GM10266 (cell line): ENCODE data around the gene BPIFA2.
"Not testable (repeated sequence)": the region's sequence is repeated elsewhere in the genome, so short reads cannot be mapped to it uniquely, and the experiment has no call there.

ENCODE experiments used
- DNase-seq: peaks from one replicate; pipeline ENCODE4 v3.0.0; 2012; ENCODE audit errors: extremely low spot score
- TF ChIP-seq, protein P1 (sequence below): IDR thresholded peaks from 2 replicates; pipeline ENCODE4 v1.5.1; 2012; ENCODE audit warnings: mild to moderate bottlenecking, low read depth; ENCODE audit not compliant: control insufficient read depth, insufficient read depth; ENCODE audit errors: missing control alignments

Gene BPIFA2

DNA sequence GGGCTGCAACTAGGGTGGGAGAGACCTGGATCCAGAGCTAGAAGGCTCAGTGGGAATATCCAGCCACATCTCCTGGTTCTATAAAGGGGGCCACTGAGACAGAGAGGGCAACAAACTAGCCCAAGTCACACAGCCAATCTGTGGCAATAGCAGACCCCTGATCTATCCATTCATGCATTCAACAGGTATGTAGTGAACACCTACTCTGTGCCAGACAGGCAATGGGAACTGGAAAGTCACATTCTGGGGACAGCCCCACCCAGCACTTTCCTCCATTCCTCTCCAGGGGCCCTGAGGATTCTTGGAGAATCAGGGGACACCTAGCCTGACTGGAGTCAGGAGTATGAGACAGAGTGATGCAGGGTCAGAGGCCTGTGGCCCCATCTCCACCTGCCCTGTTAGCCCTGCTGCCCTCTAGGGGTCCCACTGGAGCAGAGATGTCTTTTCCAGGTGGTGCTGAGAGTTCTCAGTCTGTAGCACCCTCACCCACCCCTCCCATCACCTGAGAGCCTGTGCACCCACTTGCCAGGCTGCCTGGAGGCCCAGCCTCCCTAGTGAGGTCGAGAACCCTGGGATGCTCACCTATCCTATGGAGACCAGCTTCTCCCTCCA is 13.6 kb downstream of the BPIFA2 start:
- TF ChIP-seq, protein P1, sequence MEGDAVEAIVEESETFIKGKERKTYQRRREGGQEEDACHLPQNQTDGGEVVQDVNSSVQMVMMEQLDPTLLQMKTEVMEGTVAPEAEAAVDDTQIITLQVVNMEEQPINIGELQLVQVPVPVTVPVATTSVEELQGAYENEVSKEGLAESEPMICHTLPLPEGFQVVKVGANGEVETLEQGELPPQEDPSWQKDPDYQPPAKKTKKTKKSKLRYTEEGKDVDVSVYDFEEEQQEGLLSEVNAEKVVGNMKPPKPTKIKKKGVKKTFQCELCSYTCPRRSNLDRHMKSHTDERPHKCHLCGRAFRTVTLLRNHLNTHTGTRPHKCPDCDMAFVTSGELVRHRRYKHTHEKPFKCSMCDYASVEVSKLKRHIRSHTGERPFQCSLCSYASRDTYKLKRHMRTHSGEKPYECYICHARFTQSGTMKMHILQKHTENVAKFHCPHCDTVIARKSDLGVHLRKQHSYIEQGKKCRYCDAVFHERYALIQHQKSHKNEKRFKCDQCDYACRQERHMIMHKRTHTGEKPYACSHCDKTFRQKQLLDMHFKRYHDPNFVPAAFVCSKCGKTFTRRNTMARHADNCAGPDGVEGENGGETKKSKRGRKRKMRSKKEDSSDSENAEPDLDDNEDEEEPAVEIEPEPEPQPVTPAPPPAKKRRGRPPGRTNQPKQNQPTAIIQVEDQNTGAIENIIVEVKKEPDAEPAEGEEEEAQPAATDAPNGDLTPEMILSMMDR: no peak
- DNase-seq: no peak

DNA sequence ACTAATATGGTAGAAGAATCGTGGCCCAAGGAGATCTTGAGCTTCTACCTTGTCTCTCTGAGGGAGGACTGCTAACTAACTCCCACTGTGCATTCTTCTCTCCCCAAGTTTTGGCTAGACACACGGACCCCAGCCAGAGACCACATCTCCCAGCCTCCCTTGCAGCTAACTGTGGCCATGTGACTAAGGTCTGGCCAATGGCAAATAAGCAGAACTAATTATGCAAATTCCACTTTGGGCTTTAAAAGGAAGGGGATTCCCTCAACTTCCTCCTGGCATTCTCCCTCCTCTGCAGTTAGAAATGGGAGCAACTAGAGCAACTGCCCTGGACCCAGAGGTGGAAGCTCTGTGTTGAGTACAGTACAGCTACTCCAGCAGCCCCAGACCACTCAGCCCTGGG is 15.4 kb downstream of the BPIFA2 start:
- TF ChIP-seq, protein P1: no peak
- no peak for DNase-seq

DNA sequence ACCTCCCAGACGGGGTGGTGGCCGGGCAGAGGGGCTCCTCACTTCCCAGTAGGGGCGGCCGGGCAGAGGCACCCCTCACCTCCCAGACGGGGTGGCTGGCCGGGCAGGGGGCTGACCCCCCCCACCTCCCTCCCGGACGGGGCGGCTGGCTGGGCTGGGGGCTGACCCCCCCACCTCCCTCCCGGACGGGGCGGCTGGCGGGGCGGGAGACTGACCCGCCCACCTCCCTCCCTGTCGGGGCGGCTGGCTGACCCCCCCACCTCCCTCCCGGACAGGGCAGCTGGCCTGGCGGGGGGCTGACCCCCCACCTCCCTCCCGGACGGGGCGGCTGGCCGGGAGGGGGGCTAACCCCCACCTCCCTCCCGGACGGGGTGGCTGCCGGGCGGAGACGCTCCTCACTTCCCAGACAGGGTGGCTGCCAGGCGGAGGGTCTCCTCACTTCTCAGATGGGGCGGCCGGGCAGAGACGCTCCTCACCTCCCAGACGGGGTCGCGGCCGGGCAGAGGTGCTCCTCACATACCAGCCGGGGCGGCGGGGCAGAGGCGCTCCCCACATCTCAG is 17.2 kb downstream of the BPIFA2 start:
- not testable (repeated sequence) for DNase-seq

DNA sequence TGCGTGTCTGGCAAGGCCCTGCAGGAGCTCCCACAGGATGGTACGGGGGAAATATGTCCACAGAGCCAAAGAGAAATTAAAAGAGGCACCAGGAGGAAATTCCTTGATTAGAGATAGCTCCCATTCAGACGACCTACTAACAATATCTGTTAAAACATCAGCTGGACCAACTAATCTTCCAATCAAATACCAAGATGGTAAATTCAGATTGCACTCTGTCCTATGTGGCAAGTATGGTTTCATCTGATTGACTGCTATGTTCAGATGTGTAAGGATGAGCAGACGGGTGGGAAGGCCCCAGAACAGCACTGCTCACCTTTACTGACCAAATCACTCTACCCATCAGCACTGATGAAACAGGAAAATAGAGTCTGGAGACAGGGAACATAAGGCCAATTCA is 19.5 kb downstream of the BPIFA2 start:
- TF ChIP-seq, protein P1: no peak
- no peak for DNase-seq

DNA sequence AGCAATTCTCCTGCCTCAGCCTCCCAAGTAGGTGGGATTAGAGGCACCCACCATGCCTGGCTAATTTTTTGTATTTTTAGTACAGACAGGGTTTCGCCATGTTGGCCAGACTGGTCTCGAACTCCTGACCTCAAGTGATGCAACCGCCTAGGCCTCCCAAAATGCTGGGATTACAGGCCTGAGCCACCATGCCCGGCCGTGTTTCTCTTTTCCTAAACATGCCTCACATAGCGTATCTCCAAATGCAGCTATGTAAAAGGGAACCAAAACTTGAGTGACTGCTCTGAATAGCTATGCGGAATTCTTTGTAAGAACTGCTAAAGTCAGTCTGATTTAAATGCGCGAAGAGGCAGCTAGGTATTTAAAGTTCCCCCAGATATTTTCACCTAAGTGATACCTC is 20.5 kb downstream of the BPIFA2 start:
- DNase-seq: no peak
- TF ChIP-seq, protein P1: no peak

DNA sequence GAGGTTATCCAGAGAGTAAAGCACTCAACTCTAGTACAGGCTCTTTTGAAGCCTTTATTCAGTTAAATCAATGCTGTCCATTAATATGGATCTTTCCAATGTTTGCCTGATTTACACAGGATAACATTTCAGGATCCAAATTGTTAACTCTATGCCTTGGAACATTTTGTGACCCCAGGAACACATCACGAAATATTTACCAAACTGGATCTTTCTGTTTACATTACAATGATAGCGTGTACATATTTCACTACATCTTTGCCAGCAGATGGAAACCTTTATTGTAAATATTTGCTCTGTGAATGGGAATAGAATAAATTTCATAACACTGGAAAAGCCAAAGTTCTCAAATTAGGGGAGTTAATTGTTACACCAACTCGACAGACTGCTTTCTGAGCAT is 23.5 kb downstream of the BPIFA2 start:
- DNase-seq: no peak

DNA sequence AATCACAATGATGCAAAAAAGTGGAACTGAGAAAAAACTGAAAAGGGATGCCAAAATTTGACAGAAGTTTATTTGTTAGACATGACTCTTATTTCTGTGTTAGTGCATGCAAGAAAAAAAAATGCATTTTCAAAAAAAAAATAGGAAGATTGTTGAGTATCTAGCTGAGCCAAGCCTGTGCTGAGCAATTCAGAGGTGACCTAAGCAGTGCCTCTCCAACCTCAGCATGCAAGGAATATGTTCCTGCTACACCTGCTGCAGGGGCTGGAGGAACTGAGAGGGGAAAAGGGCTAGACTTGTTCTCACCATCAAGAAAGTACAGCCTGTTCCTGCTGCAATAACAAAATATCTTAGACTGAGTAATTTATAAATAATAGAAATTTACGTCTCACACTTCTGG is 24.0 kb downstream of the BPIFA2 start:
- no peak for DNase-seq
- TF ChIP-seq, protein P1: no peak

More for the DNA sequence above, 23.5 kb downstream of the BPIFA2 start:
- TF ChIP-seq, protein P1: no peak

DNA sequence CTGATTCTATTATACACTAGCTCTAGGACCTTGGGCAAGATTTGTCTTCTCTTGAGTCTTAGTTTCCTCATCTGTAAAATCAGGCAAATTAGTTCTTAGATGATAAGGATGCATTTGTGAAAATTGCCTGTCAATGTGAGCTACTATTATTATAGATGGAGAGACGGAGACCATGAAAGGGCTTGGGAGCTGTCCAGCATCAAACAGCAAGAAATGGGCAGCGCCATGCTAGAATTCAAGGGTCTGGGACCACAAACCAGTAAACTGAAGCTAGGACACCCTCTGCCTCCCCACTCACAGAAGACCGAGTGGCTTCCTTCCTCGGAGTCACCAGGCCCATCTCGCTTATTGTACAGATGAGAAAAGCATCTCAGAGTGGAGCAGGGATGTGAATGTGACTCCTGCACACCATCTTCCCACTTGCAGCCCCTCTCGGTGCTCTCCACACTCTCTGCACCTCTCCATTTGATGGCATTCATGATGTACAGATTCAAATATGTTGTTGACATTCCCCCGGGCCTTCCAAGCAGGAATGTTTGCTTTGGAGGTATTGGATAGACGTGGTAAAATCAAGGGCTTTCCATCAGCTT is 25.0 kb downstream of the BPIFA2 start:
- no peak for DNase-seq
- TF ChIP-seq, protein P1: no peak
